GM23338 (cell line): ENCODE results near the gene GOLGA6B.
"Not testable (repeated sequence)": the region's sequence is repeated elsewhere in the genome, so short reads cannot be mapped to it uniquely, and the experiment has no call there.

Experiments
- CREB1 ChIP-seq: fragments of 250-450 bp; sonication (Bioruptor Pico); IDR thresholded peaks from 2 replicates; pipeline ENCODE4 v1.5.0; 2020; ENCODE audit warnings: low read depth, mild to moderate bottlenecking, moderate library complexity
- CTCF ChIP-seq, 2 experiments: fragments of 200-600 bp in 1 of 2; sonication (generic) in 1 of 2; conservative IDR thresholded peaks; 2 replicates each; pipeline versions ENCODE4 v1.5.1 to v1.6.1; 2016 to 2017; ENCODE audit warnings: antibody characterized with exemption in 2 of 2, low read depth in 2 of 2, mild to moderate bottlenecking in 2 of 2, moderate library complexity in 1 of 2
- ETS1 ChIP-seq: IDR thresholded peaks from 2 replicates; pipeline ENCODE4 v1.6.1; 2016; ENCODE audit warnings: antibody characterized with exemption
- EZH2 ChIP-seq: fragments of 200-600 bp; sonication (generic); IDR thresholded peaks from one replicate; pipeline ENCODE4 v1.8.0; 2017; ENCODE audit warnings: antibody characterized with exemption, mild to moderate bottlenecking, low read depth; ENCODE audit not compliant: unreplicated experiment
- EZH2phosphoT487 ChIP-seq: fragments of 200-600 bp; sonication (generic); IDR thresholded peaks from one replicate; pipeline ENCODE4 v1.8.1; 2018; ENCODE audit warnings: antibody characterized with exemption; ENCODE audit not compliant: unreplicated experiment
- JUNB ChIP-seq: IDR thresholded peaks from one replicate; pipeline ENCODE4 v1.6.1; 2016; ENCODE audit warnings: antibody characterized with exemption; ENCODE audit not compliant: unreplicated experiment
- NANOG ChIP-seq: IDR thresholded peaks from 2 replicates; pipeline ENCODE4 v1.6.1; 2016; ENCODE audit warnings: antibody characterized with exemption, borderline replicate concordance
- POLR2AphosphoS5 ChIP-seq: IDR thresholded peaks from 2 replicates; pipeline ENCODE4 v1.6.1; 2016; ENCODE audit warnings: antibody characterized with exemption, low read depth
- REST ChIP-seq: IDR thresholded peaks from one replicate; pipeline ENCODE4 v1.6.1; 2018; ENCODE audit warnings: antibody characterized with exemption; ENCODE audit not compliant: unreplicated experiment
- STAT1 ChIP-seq: IDR thresholded peaks from one replicate; pipeline ENCODE4 v1.6.1; 2016; ENCODE audit warnings: antibody characterized with exemption; ENCODE audit not compliant: unreplicated experiment
- ZNF114 ChIP-seq: fragments of 250-450 bp; sonication (Bioruptor Pico); IDR thresholded peaks from 2 replicates; pipeline ENCODE4 v1.5.0; 2020; ENCODE audit warnings: mild to moderate bottlenecking, moderate library complexity
- ZNF331 ChIP-seq: fragments of 250-450 bp; sonication (Bioruptor Pico); IDR thresholded peaks from 2 replicates; pipeline ENCODE4 v1.5.0; 2020; ENCODE audit warnings: low read depth, mild to moderate bottlenecking, moderate library complexity
- ZNF462 ChIP-seq: fragments of 250-450 bp; sonication (Bioruptor Pico); IDR thresholded peaks from 2 replicates; pipeline ENCODE4 v1.5.0; 2020; ENCODE audit warnings: mild to moderate bottlenecking, moderate library complexity

- peak; percentile 72 to 79 for TF ChIP-seq CTCF (conservative IDR thresholded peaks at IDR 0.05; ENCODE audit: low read depth in 2 of 2)
- TF ChIP-seq EZH2; POLR2AphosphoS5; ZNF114 (CRISPR knock-in tag); STAT1; ETS1; REST; JUNB; EZH2phosphoT487; NANOG; CREB1 (CRISPR knock-in tag); ZNF331 (CRISPR knock-in tag); ZNF462 (CRISPR knock-in tag): not testable (repeated sequence)
Measured at GRCh38 chr15:72670656-72671352, 16.3 kb downstream of the GOLGA6B start.
